Measurements from ENCODE around the gene SAMD4B.

SAMD4B gene

GRCh38 chr19:39390451-39390750 lies 48.2 kb downstream of the SAMD4B start:
- no peak for DNase-seq (ENCODE audit: low read depth, low spot score)

GRCh38 chr19:39390751-39391437 lies 48.7 kb downstream of the SAMD4B start, which contains the start of the genes MED29 and PAF1:
TSS of gene MED29 (plus strand) at chr19:39391378. CDS start at chr19:39391423, 45 bp downstream.
TSS of gene PAF1 (minus strand) at chr19:39391106. CDS start at chr19:39390864, 242 bp downstream.
- peak; percentile 100 for DNase-seq (ENCODE audit: low read depth, low spot score)

DNA sequence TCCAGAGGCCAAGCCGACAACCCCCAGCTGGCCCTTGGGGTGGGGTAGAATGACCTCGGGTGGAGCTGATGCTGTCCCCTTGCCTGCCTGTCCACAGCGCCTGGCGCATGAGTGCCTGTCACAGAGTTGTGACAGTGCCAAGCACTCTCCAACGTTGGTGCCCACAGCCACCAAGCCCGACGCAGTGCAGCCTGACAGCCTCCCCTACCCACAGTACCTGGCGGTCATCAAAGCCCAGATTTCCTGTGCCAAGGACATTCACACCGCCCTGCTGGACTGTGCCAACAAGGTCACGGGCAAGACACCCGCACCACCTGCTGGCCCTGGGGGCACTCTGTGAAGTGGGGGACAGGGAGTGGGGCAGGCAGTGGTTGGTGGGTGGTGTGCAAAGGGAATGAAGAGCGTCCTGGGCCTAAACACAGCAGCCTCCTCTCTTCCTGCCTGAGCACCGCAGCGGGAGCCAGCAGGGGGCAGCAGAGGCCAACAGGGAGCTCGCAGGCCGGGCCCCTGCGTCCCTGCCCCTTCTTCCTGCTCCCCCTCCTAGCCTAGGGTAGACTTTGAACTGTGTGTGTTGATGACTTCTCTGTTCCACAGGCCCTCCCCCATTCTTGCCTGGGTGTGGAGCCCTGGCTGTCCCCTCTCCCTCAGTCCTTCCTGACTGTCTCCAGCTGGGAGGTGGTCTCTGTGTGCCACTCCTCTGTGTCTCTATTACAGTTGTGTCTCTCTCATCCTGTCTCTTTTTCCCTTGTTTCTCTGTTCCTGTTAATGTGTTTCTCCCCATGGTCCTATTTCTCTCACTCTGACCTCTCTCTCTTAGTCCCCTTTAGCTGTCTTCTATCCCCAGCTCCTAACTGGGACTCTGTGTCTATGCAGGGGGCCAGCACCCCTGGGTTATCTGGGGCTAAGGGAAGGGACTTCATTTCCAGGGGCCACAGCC lies 55.4 kb downstream of the SAMD4B start:
- DNase-seq (ENCODE audit: low read depth, low spot score) = peak; percentile 93

DNA sequence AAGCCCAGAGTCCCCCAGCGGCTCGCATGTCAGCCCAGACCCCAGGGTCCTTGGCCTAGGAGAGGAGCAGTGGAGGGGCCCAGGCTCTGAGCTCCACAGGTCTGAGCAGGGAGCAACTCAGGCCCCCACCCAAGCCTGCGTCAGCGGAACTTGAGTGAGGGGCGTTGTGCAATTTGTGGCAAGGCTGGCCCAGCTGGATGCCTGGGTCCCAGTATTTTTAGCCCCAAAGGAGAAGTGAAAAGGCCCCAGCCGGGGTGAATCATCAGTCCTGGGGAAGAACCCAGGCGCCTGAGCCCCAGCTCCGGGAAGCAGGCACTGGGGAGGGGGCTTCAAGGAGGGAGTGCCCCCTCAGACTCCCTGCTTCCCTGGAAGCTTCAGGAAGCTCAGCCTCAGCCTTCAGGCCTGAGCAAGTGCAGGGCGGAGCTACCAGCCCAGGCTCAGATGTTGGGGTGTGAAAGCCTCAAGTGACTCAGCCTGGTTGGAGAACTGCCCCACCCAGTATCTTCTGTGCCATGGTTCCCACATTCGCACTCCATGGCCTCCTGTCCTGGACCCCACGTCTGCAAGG lies 56.2 kb downstream of the SAMD4B start:
- DNase-seq (ENCODE audit: low read depth, low spot score) = no peak

GRCh38 chr19:39399668-39400050 lies 57.4 kb downstream of the SAMD4B start:
- DNase-seq (ENCODE audit: low read depth, low spot score) = no peak

DNA sequence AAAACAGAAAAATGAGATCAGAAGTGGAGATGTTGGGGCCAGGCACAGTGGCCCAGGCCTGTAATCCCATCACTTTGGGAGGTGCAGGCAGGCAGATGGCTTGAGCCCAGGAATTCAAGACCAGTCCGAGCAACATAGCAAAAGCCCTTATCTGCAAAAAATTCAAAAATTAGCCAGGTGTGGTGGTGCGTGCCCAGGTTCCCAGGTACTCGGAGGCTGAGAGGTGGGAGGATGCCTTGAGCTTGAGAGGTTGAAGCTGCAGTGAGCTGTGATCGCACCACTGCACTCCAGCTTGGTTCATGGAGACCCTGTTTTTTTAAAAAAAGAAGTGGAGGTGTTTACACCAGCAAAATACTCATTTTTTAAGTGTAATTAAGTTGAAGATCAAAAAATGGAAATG lies 57.8 kb downstream of the SAMD4B start:
- DNase-seq (ENCODE audit: low read depth, low spot score) = no peak

DNA sequence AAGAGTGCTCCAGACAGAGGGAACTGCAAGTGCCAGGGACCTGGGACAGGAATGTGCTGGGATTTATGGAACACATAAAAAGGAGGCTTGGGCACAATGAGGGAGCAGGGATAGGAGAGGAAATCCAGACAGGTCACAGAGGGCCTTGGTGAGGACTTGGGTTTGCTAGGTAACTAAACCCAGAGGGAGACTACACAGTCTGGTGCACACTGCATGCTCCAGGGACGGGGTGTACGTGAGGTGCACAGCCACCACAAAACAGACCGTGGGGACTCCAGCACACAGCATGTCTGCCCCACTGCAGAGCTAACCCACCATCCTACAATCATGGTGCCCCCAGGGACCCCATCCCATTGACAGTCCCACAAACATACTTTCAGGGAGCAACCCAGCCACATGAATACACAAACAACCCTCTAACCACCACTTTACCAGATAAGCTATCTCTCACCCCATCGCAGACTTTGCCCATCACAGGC lies 58.9 kb downstream of the SAMD4B start:
- DNase-seq (ENCODE audit: low read depth, low spot score) = no peak

DNA sequence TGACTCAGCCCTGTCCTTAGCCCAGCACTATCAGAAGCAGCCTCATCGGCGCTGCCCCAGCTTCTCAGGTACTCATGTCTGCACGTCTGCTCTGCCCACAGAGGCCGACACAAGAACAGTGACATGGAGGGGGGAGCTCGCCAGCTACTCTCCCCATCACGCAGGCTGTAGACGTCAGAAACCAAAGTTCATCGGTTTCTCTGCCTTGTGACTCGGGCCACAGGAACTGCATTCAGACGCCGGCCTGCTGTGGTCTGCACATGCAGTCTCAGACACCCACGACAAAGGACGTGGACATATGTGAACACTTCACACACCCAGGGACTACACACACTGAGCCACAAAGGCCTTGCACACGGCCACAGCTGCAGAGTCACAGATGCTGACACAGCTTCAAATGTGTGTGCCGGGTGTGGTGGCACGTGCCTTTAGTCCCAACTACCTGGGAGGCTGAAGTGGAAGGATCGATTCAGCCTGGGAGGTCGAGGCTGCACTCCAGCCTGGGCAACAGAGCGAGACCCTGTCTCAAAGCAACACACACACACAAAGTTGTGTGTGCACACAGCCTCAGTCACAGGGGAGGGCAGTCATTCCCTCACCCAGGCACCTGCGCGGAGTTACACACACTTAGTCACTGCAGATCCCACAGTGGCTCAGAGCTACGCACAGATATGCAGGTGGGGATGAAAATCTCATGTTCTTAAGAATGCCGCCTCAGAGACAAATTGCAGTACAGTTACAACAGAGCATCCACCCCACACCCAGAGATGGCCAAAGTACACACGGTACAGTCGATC lies 59.5 kb downstream of the SAMD4B start:
- DNase-seq (ENCODE audit: low read depth, low spot score) = peak; percentile 45

DNA sequence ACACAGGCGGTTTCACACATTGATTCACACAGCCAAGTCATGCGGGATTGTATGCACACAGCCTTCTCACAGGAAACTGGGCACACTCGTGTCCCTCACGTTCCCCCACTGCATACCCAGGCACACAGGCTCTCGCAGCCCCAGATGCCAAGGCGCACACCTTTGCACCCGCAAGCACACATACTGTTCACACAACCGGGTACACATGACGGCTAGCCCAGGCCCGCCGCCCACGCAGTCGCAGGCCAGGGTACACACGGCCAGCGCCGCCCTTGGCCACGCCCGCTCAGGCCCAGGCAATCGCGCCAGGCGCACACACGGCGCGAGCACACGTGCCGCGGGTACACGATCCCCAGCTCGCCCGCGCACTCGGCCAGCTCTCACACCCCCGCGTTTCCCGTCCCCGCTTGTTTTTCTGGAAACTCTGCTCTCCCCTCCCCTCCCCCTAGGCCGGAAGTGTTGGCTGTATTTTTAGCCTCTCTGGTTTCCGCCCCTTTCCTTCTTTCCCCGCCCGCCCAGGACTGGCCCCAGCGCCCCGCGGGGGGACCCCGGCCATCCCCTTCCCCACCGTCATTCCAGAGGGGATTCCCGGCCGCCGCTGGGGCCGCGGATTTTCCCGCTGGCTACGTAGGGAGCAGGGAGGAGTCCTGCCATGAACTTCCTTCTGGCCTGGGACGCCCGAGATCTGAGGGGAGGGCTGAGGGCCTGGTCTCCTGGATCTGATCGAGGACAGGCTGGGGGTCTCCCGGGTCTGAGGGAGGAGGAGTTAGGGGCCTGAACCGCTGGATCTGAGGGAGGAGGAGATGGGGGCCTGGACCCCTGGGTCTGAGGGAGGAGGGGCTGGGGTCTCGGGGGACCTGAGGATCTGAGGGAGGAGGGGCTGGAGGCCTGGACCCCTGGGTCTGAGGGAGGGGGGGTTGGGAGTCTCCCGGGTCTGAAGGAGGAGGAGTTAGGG lies 60.4 kb downstream of the SAMD4B start:
- peak; percentile 78 for DNase-seq (ENCODE audit: low read depth, low spot score)

DNA sequence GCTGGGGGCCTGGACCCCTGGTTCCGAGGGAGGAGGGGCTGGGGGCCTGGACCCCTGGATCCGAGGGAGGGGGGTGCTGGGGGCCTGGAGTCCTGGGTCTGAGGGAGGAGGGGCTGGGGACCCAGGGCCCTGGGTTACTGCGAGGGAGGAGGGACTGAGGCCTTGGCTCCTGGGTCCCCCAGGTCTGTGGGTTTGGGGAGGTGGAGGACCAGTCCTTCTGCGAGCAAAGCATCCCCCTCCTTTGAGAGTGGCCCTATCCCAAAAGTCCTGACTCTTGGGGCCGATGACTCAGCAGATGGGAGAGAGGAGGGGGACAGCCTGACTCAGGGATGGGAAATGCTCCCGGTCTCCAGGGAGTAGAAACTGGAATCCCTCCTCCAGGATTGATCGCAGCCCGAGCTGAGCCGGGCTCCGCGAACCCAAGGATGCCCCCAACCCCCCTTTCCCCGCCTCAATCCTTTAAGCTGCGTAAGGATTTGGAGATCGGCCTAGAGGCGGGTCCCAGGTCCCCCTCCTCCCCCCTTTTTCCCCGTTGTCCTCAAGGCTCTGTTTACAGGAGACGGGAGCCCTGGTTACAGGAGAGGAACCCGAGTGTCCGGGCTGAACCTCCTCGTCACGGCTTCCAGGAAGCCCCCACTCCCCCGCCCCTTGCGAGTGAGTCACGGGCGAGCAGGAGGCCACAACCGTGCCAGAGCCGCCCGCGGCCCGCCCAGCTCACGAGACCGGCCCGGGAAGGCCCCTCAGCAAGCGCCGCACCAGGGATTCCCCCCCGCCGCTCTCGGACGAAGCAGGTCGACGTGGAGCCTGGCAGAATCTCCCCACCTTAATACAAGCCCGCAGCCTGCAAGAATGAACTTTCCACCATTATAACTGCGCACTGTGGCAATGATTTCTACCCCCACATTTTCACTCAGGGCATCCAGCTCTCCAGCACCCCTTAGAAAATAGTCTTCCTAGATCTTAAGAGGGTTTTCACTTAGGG lies 61.4 kb downstream of the SAMD4B start:
- peak; percentile 84 for DNase-seq (ENCODE audit: low read depth, low spot score)

- no peak for DNase-seq (ENCODE audit: low read depth, low spot score)
Observed at GRCh38 chr19:39405261-39405957, 63.2 kb downstream of the SAMD4B start.

DNA sequence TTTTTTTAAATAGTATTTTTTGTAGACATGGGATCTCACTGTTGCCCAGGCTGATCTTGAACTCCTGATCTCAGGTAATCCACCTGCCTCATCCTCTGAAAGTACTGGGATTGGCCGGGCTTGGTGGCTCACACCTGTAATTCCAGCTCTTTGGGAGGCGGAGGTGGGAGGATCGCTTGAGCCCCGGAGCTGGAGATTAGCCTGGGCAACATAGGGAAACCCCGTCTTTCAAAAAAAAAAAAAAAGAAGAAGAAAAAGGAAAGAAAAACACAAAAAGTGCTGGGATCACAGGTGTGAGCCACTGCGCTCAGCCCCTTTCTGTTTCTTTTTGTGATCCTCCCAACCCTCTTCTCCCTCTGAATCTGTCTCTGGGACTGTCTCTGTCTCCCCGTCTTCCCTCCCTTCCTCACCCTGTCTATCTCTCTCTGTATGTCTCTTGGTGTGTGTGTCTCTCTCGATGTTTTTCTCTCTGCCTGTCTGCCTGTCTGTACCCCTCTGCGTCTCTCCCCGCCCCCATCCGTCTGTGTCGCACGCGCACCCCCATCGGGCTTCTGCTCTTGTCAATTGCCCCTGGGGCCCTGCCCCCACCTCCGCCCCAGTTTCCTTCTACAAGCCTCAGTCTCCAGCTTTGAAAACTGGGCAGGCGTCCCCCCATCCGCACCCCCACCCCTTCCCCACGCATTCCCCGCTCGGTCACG lies 63.9 kb downstream of the SAMD4B start:
- no peak for DNase-seq (ENCODE audit: low read depth, low spot score)

DNA sequence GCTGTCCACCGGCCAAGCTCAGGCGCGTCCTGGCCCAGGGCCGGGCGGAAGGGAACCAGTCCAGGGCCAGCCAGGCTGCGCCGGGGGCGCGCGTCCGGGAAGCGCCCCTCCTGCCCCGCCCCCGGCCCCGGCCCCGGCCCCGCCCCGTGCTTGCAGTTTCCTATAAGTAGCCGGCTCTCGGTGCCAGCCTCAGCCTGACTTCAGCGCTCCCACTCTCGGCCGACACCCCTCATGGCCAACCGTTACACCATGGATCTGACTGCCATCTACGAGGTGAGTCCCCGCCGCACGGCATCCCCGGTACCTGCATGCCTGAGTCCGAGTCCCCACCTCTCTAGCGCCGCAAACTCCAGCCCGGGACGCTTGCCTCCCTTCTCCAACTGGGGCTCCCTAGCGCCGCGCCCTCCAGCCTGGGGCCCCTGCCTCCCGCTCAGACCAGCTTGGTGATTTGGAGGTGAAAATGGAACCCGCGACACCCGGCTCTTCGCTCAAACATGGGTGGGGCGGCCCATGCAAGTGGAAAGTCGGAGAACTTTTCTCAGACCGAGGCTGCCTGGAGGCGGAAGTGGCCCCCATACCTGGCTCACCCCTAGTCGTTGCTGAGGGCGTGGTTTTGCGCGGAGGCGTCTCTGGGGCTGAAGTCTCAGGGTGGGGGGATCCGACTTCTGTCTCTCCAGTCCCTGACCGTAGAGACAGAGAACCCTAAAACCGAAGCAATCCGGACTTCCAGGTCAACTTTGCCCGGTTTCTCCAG lies 64.6 kb downstream of the SAMD4B start, which contains the start of gene ZFP36:
Gene ZFP36, plus strand, starts transcription at position 192 of the 754 bp plus-strand sequence. Its CDS starts 58 bp downstream, at position 250.
- DNase-seq (ENCODE audit: low read depth, low spot score) = peak; percentile 70

GRCh38 chr19:39407410-39407659 lies 65.1 kb downstream of the SAMD4B start:
- DNase-seq (ENCODE audit: low read depth, low spot score) = no peak

DNA sequence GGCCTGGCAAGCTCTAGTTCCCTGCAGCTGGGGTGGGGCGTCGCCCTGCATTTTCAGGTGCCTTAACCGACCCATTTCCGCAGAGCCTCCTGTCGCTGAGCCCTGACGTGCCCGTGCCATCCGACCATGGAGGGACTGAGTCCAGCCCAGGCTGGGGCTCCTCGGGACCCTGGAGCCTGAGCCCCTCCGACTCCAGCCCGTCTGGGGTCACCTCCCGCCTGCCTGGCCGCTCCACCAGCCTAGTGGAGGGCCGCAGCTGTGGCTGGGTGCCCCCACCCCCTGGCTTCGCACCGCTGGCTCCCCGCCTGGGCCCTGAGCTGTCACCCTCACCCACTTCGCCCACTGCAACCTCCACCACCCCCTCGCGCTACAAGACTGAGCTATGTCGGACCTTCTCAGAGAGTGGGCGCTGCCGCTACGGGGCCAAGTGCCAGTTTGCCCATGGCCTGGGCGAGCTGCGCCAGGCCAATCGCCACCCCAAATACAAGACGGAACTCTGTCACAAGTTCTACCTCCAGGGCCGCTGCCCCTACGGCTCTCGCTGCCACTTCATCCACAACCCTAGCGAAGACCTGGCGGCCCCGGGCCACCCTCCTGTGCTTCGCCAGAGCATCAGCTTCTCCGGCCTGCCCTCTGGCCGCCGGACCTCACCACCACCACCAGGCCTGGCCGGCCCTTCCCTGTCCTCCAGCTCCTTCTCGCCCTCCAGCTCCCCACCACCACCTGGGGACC lies 65.6 kb downstream of the SAMD4B start:
- DNase-seq (ENCODE audit: low read depth, low spot score) = no peak

DNA sequence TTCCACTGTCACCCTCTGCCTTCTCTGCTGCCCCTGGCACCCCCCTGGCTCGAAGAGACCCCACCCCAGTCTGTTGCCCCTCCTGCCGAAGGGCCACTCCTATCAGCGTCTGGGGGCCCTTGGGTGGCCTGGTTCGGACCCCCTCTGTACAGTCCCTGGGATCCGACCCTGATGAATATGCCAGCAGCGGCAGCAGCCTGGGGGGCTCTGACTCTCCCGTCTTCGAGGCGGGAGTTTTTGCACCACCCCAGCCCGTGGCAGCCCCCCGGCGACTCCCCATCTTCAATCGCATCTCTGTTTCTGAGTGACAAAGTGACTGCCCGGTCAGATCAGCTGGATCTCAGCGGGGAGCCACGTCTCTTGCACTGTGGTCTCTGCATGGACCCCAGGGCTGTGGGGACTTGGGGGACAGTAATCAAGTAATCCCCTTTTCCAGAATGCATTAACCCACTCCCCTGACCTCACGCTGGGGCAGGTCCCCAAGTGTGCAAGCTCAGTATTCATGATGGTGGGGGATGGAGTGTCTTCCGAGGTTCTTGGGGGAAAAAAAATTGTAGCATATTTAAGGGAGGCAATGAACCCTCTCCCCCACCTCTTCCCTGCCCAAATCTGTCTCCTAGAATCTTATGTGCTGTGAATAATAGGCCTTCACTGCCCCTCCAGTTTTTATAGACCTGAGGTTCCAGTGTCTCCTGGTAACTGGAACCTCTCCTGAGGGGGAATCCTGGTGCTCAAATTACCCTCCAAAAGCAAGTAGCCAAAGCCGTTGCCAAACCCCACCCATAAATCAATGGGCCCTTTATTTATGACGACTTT lies 66.4 kb downstream of the SAMD4B start:
- DNase-seq (ENCODE audit: low read depth, low spot score) = no peak

Measured in ELF-1 (cell line).